Suppressor macrophage treated with lipopolysaccharide for 1 hour (primary cell): Measurements from ENCODE around the gene DAP.

Experiments used
- DNase-seq, 3 donors: peaks; one replicate each; pipeline ENCODE4 v3.0.0-alpha.2; 2020 to 2022

The DAP gene

DNA sequence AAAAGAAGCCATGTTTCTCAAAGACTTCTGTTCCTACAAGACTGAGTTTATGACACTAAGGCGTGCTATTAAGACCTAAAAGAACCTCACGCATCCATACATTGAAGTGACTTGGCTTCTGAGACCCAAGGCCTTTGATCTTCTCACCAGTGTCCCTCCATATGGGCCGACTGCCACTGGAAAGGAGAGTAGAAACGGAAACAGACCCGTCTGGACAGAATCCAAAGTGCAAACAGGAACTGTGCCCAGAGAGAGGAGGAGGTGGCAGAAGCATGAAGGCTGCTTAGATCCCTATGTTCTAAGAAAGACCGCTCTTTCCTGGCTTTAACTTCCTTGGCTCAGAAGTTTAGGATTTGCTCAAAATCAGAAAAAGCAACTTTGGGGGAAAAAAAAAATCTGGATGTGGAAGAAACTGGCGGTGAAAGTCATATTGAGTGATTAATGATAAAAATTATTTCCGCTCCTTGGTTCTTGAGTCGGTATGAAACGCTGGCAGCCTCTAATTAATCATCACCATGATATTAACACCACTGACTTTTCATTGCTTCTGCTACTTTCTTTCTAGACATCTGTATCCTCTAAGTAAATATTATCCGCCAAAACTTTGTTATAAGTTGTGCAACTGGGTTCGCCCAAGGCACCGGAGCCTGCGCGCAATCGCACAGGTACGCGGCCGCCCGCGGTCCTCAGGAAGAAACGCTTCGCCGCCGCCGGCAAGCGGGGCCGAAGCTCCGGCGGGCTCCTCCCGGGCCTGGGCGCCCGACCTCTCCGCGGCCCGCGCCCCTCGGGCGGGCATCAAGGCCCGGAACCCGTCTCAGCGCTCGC lies 726 bp downstream of the DAP start:
- peak; percentile 70 to 73 (median 71) for DNase-seq

DNA sequence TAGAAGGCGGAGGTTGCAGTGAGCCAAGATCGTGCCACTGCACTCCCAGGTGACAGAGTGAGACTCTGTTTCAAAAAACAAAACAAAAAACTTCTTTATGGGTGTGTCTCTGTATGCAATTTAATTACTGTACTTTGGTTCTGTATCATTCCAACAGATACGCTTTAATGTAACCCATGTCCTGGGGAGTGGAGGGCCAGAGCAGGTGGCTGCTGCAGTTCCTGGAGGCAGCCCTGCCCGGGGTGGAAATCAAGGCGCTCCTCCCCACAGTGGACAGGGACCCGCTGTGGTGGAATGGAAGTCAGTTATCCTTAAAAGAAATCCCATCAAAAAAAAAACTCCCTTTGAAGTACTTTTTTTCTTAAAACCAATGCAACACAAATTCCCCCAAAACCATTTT lies 1.9 kb downstream of the DAP start:
- no peak for DNase-seq

- no peak for DNase-seq
These were observed 3.0 kb downstream of the DAP start for GRCh38 chr5:10757922-10758555.

DNA sequence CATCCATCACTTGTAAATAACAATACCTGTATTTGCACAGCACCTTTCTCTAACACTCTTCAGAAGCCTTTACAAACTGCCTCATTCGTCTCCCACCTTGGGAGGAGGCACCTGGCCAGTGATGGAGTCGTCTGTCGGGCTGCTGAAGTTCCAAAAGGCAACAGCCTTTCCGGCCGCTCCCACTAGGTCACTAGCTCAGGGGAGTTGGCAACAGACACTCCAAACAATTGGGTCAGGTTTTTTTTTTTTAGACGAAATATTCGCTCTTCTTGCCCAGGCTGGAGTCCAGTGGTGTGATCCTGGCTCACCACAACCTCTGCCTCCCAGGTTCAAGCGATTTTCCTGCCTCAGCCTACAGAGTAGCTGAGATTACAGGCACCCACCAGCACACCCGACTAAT lies 4.0 kb downstream of the DAP start:
- DNase-seq = no peak

- DNase-seq = peak; percentile 20 to 38 (median 30)
These were observed 4.5 kb downstream of the DAP start for GRCh38 chr5:10756549-10756948.

DNA sequence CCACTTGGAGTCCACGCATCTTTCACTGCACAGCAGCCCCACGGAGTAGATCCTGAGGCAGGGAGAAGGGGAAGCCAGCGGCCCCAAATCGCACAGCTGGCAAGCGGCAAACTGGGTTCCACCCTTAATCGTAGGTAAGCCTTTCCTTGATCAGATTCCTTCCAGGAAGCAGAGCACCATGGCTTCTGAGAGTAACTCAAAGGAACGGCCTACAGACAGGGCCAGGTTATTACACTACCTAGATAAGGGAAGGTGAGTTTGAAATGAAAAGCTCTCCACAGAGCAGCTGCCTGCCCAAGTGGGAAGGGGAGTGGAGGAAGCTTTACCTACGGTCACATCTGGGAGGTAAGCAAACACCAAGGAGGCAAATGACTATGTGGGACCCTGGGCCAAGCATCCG lies 7.9 kb downstream of the DAP start:
- DNase-seq = no peak

GRCh38 chr5:10752451-10752850 lies 8.6 kb downstream of the DAP start:
- DNase-seq = no peak

DNA sequence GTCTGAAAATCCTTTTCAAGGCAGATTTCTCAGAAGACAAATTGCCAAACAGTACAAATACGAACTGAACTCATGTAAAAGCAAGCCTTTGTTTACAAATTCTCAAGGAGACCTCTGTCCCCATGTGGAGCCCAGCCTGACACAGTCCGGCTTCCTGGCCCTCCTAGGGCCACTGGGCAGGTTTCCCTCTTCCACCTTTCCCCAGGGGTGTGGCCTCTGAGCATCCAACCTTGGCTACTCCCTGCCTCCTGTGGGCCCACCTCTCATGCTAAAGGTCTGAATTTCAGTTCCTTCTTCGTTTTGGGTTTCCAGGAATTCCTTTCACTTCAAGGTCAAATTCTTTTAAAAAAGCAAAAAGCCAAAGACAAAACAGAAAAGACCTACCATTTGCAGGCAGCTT lies 10.1 kb downstream of the DAP start:
- no peak for DNase-seq

DNA sequence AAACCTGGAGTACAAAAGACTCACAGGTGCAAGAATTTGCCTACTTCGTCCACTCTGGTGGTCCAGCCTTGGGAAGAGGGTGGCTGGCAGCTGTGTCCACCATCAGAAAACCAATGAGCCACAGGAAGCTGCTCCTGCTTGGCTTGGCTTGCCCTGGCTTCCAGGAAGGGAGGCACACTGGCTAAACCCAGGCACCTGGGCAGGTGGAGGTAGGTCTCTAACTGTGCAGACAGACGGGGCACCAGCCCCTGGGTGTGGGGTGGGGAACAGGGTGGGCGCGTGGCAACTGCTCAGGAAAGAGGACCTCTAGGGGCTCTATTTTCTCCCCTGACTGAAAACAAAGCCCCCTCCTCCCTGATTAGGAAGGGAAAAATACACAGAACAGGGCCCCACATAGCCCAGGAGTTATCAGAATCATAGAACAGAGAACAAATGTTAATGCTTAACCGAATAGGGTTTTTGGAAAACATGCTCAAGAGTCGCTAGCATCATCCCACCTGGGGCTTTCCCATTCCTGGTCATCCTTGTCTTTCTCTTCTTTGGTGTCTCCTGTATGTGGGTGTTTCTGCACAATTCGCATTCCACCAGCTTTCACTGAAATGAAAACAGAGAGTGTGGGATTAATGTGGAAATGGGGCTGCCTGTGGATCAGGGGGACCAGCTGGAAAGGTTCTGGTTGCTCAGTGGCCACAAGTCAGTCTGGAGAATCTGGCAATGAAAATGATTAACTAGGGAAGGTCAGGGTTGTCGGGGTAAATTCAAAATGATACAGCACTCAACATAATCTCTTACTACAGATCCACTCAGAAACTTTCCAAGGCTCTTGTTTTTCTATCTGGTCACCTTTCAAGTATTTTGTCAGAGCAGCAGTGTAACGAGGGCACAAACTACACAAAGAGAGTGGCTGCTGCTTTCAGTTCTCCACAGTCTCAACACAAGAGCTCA lies 13.1 kb downstream of the DAP start:
- no peak for DNase-seq

GRCh38 chr5:10746711-10747110 lies 14.3 kb downstream of the DAP start:
- DNase-seq = peak; percentile 75 to 79 (median 75)

DNA sequence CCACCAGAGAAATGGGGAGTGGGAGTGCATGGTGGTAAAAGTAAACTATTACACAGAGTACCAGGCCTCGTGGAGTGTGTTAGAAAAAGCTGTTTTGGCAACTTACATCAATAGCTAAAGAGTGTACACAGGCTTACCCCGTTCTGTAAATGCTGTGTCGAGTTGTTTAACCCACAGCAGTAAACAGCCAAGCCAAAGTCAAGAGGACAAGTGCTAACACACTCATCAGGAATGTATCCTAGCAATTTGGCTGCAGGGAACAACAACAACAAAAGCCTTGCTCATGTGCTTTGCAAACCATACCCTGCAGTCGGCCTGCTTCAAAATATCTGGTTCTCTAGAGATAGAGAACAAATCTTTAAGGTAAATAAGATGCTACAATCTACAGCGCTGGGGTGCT lies 15.9 kb downstream of the DAP start:
- DNase-seq = no peak

DNA sequence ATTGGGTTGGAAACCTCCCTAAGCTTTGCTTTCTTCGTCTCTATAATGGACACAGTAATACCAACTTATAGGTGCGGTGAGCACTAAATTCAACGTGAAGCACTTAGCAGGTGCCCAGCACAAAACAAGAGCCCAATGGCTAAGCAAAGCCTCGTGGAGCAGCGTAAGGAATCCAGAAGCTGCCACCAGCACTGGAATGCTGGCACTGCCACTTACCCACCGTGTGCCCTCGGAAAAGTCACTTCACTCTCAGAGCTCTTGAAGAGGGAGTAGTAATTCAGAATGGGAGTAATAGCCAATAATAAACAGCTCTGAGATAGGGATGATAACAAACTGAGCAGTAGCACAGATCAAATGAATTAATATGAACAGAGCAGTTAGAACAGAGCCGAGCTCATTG lies 16.4 kb downstream of the DAP start:
- no peak for DNase-seq

GRCh38 chr5:10743951-10744350 lies 17.1 kb downstream of the DAP start:
- DNase-seq = peak; percentile 17 to 59 (median 59)

GRCh38 chr5:10743526-10743925 lies 17.5 kb downstream of the DAP start:
- peak; percentile 72 to 85 (median 84) for DNase-seq

- no peak for DNase-seq
These were observed 19.4 kb downstream of the DAP start for GRCh38 chr5:10741661-10742060.

DNA sequence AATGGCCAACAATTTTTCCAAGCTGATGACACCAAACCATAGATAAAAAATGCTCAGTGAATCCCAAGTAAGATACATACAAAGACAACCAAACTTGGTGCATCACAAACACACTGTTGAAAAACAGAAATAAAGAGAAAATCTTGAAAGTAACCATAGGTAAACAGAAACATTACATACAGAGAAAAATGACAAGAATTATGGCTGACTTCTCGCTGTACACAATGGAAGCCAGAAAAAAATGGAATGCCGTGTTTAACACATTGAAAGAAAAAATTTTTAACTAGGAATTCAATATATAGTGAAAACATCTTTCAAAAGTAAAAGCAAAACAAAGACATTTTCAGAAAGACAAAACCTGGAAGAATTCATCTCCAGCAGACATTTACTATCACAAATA lies 20.6 kb downstream of the DAP start:
- no peak for DNase-seq

GRCh38 chr5:10737880-10738279 lies 23.2 kb downstream of the DAP start:
- peak in 2 of 3 donors; percentile 23 to 33 for DNase-seq

GRCh38 chr5:10736808-10737207 lies 24.2 kb downstream of the DAP start:
- DNase-seq = no peak

DNA sequence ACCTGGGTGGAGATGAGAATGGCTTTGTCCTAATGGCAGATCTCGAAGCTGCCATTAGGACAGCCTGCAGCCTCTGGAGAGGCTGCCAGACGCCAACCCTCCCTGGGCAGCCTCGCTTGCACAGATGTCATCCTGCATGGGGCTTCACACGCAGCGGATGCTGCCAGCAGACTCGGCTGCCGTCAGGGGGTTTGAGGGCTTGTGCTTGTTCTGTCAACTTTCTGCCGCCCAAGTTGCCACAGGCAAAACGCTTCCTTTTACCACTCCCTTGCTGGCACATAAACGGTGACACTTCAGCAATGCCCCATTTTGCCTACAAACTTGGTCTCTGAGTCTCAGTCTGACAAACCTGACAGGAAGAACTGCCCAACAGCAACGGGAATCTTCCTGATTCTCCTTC lies 24.7 kb downstream of the DAP start:
- no peak for DNase-seq

- no peak for DNase-seq
These were observed 25.3 kb downstream of the DAP start for GRCh38 chr5:10735569-10736276.

GRCh38 chr5:10734832-10735523 lies 26.1 kb downstream of the DAP start:
- DNase-seq = no peak
